CD4-positive, alpha-beta T cell (primary cell): Measurements from ENCODE around the gene TAF3. TPM values are rescaled to one million over a fixed set of nuclear protein-coding genes. Genes with fewer than 3 reads are reported as not detected.
A peak's percentile ranks its signal among the peaks of the same experiment; 100 is the strongest.

Experiments
- ATAC-seq: fragments of 200-7000 bp; cut with Tn5 transposase; one replicate; pipeline ENCODE4 v1.10.0; 2022; ENCODE audit warnings: mild to moderate bottlenecking; ENCODE audit not compliant: poor library complexity
- CTCF ChIA-PET: fragments of 350-600 bp; sonication (Branson Sonifier 250); formaldehyde crosslinking; loops from one replicate; lab custom pipeline; 2021; ENCODE audit warnings: antibody characterized with exemption, inconsistent platforms; lab: Charles Lee
- POLR2A ChIA-PET: fragments of 350-600 bp; sonication (Branson Sonifier 250); formaldehyde crosslinking; loops from one replicate; lab custom pipeline; 2021; ENCODE audit warnings: antibody characterized with exemption, inconsistent platforms; lab: Charles Lee
- DNase-seq, 14 experiments: peaks; one replicate each; pipeline ENCODE4 v3.0.0-alpha.2; 2013 to 2020; ENCODE audit warnings: mixed read lengths in 2 of 14
- H3K27ac ChIP-seq, 2 donors: one replicate each; pipeline versions ENCODE4 v1.5.1 to v1.7.0; 2013; ENCODE audit warnings: low read length in 2 of 2, low read depth in 1 of 2, mild to moderate bottlenecking in 1 of 2
- H3K27me3 ChIP-seq, 2 experiments: 1 replicate in 1 of 2; 2 replicates in 1 of 2; pipeline versions ENCODE4 v1.6.1 to v1.7.0; 2013; ENCODE audit warnings: low read length in 2 of 2, control low read depth in 1 of 2, mild to moderate bottlenecking in 1 of 2, moderate library complexity in 1 of 2; ENCODE audit not compliant: insufficient read depth in 2 of 2, control insufficient read depth in 1 of 2
- H3K36me3 ChIP-seq: one replicate; pipeline ENCODE4 v1.6.1; 2013; ENCODE audit warnings: low read length, control low read depth; ENCODE audit not compliant: insufficient read depth
- H3K4me1 ChIP-seq: one replicate; pipeline ENCODE4 v1.6.1; 2013; ENCODE audit warnings: low read length, control low read depth; ENCODE audit not compliant: insufficient read depth
- H3K4me3 ChIP-seq: one replicate; pipeline ENCODE4 v1.5.1; 2013; ENCODE audit warnings: mild to moderate bottlenecking, low read length, moderate library complexity
- H3K9me3 ChIP-seq, 2 experiments: 1 replicate in 1 of 2; 2 replicates in 1 of 2; pipeline versions ENCODE4 v1.6.1 to v1.7.0; 2013; ENCODE audit warnings: low read length in 2 of 2, mild to moderate bottlenecking in 2 of 2, control low read depth in 1 of 2, moderate library complexity in 1 of 2; ENCODE audit not compliant: control insufficient read depth in 1 of 2, insufficient read depth in 1 of 2
- H3K27ac Mint-ChIP-seq: one replicate; pipeline ENCODE4 v1.8.0; 2020; ENCODE audit warnings: mixed read lengths
- H3K27me3 Mint-ChIP-seq: one replicate; pipeline ENCODE4 v1.8.0; 2021; ENCODE audit warnings: mixed read lengths
- H3K36me3 Mint-ChIP-seq: one replicate; pipeline ENCODE4 v1.8.0; 2021; ENCODE audit warnings: low read depth, mixed read lengths
- H3K4me1 Mint-ChIP-seq: one replicate; pipeline ENCODE4 v1.8.0; 2021; ENCODE audit warnings: low read depth, mixed read lengths
- H3K4me3 Mint-ChIP-seq: one replicate; pipeline ENCODE4 v1.8.0; 2020; ENCODE audit warnings: mild to moderate bottlenecking, mixed read lengths
- H3K9me3 Mint-ChIP-seq: one replicate; pipeline ENCODE4 v1.8.0; 2020; ENCODE audit warnings: mixed read lengths
- CTCF ChIP-seq: fragments of 200-600 bp; IDR thresholded peaks from one replicate; pipeline ENCODE4 v1.8.0; 2022; ENCODE audit warnings: antibody characterized with exemption, mild to moderate bottlenecking
- intact Hi-C, 2 experiments: fragments of 100-400 bp; cut with DNase I in 1 of 2; cut with micrococcal nuclease in 1 of 2; formaldehyde crosslinking; loops; one replicate each; pipeline versions ENCODE4 v1.15.1 to v1.9.0; 2023 to 2025; cut with DNase I, micrococcal nuclease
- total RNA-seq, 174 experiments: library from RNA in 2 of 174; stranded (reverse) in 2 of 174; gene quantifications; one replicate each; pipeline ENCODE4 v1.2.3 and lab custom pipeline; 2021 to 2026

TAF3 gene
- total RNA-seq, 2 experiments from 2014 or later = 12.6 to 12.8 TPM

DNA sequence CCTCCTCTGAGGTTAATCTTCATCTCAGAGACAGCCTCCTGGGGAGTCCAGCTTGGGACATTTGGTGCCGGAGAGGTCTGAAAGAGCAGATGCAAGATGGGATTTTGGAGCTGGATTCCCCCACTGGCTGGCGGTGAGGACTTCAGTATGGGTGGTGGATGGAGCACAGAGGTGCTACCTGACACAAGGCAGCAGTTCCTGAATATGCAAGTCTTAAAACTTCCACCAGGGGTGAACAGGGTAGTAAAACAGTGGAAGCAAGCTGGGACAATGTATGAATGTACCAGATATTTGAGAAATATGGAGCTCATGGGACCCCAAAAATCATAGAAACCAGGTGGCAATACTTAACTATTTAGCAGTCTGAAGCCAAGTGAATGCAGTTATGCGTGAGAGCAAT lies 4.8 kb upstream of the TAF3 start:
- Histone ChIP-seq H3K27me3 (peaks cover 0 to 8% of the 10 kb centered on the region in 2 experiments), H3K36me3 (peaks cover 2% of the 10 kb centered on the region), H3K4me1 (peaks cover 8% of the 10 kb centered on the region), H3K9me3 (no peaks in the 10 kb centered on the region), H3K27ac (no peak overlapping the region), H3K4me3 (no peak overlapping the region)
- H3K36me3 Mint-ChIP-seq = peaks cover 15% of the 10 kb centered on the region
- H3K27me3 Mint-ChIP-seq = peaks cover 5% of the 10 kb centered on the region
- H3K27ac Mint-ChIP-seq = no peak overlapping the region
- DNase-seq (no peak), ATAC-seq (no peak)
- ChIA-PET POLR2A (interaction anchor here (1.1 kb wide), 1 partner anchor 25 kb away, joined by 3 read pairs; the partner anchor contains the start of genes ATP5F1C and KIN), CTCF (interaction anchor here (1.1 kb wide), 1 partner anchor 25 kb away, joined by 3 read pairs; the partner anchor contains the start of genes ATP5F1C and KIN)
- intact Hi-C loops = no loop called here
- no peak for TF ChIP-seq CTCF
- H3K4me1 Mint-ChIP-seq = peaks cover 15% of the 10 kb centered on the region
- H3K9me3 Mint-ChIP-seq = no peaks in the 10 kb centered on the region
- no peak overlapping the region for H3K4me3 Mint-ChIP-seq

- peaks cover 5% of the 10 kb centered on the region for H3K27me3 Mint-ChIP-seq
- Histone ChIP-seq H3K4me1 (peaks cover 25% of the 10 kb centered on the region), H3K9me3 (no peaks in the 10 kb centered on the region), H3K27ac (peak overlapping the region in 1 of 2 donors; percentile 50), H3K4me3 (peak overlapping the region; percentile 99), H3K36me3 (no peaks in the 10 kb centered on the region), H3K27me3 (peaks cover 0 to 8% of the 10 kb centered on the region in 2 experiments)
- no peak for TF ChIP-seq CTCF
- DNase-seq = peak in 2 of 14 experiments; percentile 7 to 26
- ChIA-PET POLR2A (interaction anchor here (0.5 to 4.1 kb wide), 11 partner anchors 9 to 1278 kb away, joined by 3 to 135 read pairs (median 4); partner anchors contain the start of genes ATP5F1C and KIN), CTCF (interaction anchor here (1.4 to 1.8 kb wide), 2 partner anchors 30 to 55 kb away, joined by 5 to 6 read pairs; partner anchors contain the start of genes ATP5F1C and KIN)
- intact Hi-C loops = loop anchor here in 1 of 2 experiments (5.0 kb wide), 1 partner anchor 240 kb away; no protein-coding TSS in a partner anchor
- peaks cover 48% of the 10 kb centered on the region for H3K4me1 Mint-ChIP-seq
- H3K4me3 Mint-ChIP-seq = peak overlapping the region; percentile 97
- peaks cover 39% of the 10 kb centered on the region for H3K36me3 Mint-ChIP-seq
- ATAC-seq = no peak
- H3K9me3 Mint-ChIP-seq = no peaks in the 10 kb centered on the region
- peak overlapping the region; percentile 80 for H3K27ac Mint-ChIP-seq
These were observed 729 bp upstream of the TAF3 start for GRCh38 chr10:7817576-7817975.

DNA sequence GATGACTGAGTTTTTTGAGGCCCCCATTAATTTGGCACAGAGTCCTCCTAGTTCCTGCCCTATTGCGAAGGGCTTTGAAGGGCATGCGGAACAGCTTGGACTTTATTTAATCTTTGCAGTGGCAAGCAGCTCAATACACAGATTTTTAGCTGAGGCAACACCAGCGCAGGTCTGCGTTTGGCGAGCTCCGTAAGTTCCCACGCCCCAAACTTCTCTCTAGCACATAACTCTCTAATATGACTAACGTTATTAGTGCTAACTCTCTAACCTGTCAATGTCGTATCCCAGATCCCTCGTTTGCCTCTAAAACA lies 366 bp upstream of the TAF3 start:
- CTCF ChIA-PET = interaction anchor here (1.4 to 1.8 kb wide), 2 partner anchors 30 to 54 kb away, joined by 5 to 6 read pairs; partner anchors contain the start of genes ATP5F1C and KIN

More for the DNA sequence above, 366 bp upstream of the TAF3 start:
- Mint-ChIP-seq H3K9me3 (no peaks in the 10 kb centered on the region), H3K27me3 (peaks cover 5% of the 10 kb centered on the region), H3K36me3 (peaks cover 39% of the 10 kb centered on the region), H3K27ac (peak overlapping the region; percentile 80), H3K4me3 (peak overlapping the region; percentile 97), H3K4me1 (peaks cover 48% of the 10 kb centered on the region)
- Histone ChIP-seq H3K4me1 (peaks cover 25% of the 10 kb centered on the region), H3K36me3 (peaks cover 1% of the 10 kb centered on the region), H3K4me3 (peak overlapping the region; percentile 99), H3K27me3 (peaks cover 0 to 8% of the 10 kb centered on the region in 2 experiments), H3K27ac (peak overlapping the region; percentile 29 to 50), H3K9me3 (no peaks in the 10 kb centered on the region)
- DNase-seq (no peak), ATAC-seq (peak; percentile 40)
- POLR2A ChIA-PET = interaction anchor here (0.5 to 4.1 kb wide), 13 partner anchors 9 to 1278 kb away, joined by 3 to 135 read pairs (median 4); partner anchors contain the start of genes ATP5F1C and KIN
- intact Hi-C loops = loop anchor here (1.0 to 5.0 kb wide), 2 partner anchors 30 to 239 kb away; partner anchors contain the start of gene ATP5F1C (in 2 of the 2)
- TF ChIP-seq CTCF = no peak
